IMR-90 (cell line): ENCODE results near the gene XIRP1. TPM values are rescaled to one million over a fixed set of nuclear protein-coding genes. Genes with fewer than 3 reads are reported as not detected.
A peak's percentile ranks its signal among the peaks of the same experiment; 100 is the strongest.

Source experiments
- ATAC-seq: fragments of 200-7000 bp; cut with Tn5 transposase; 2 replicates; pipeline ENCODE4 v1.9.1; 2020; ENCODE audit warnings: low read depth, mild to moderate bottlenecking, moderate library complexity
- BruUV-seq: library from RNA; stranded (reverse); fragments of 400-500 nt; replicated peaks from 2 replicates; lab custom pipeline; 2021; lab: Mats Ljungman, UMichigan
- CTCF ChIA-PET: fragments of 300-600 bp; formaldehyde crosslinking; extraction: SDS; loops from one replicate; lab custom pipeline; 2021; ENCODE audit warnings: antibody characterized with exemption; lab: Yijun Ruan, JAX
- POLR2A ChIA-PET: fragments of 300-600 bp; sonication (Branson Sonifier 250); formaldehyde crosslinking; loops from one replicate; lab custom pipeline; 2022; ENCODE audit warnings: antibody characterized with exemption; ENCODE audit not compliant: unreplicated experiment; lab: Charles Lee
- DNase-seq: peaks from one replicate; pipeline ENCODE4 v3.0.0; 2013
- H2AFZ ChIP-seq: replicated peaks from 2 replicates; pipeline ENCODE3; 2013; ENCODE audit warnings: low read length, mild to moderate bottlenecking; ENCODE audit not compliant: poor library complexity
- H2AK5ac ChIP-seq: 2 replicates; pipeline ENCODE4 v1.6.1; 2013; ENCODE audit warnings: low read depth, low read length, inconsistent platforms
- H2AK9ac ChIP-seq: replicated peaks from 2 replicates; pipeline ENCODE3; 2013; ENCODE audit warnings: mild to moderate bottlenecking, low read depth, low read length, moderate library complexity; ENCODE audit not compliant: poor library complexity
- H2BK120ac ChIP-seq: 2 replicates; pipeline ENCODE4 v1.6.1; 2013; ENCODE audit warnings: low read depth, low read length, inconsistent platforms
- H2BK15ac ChIP-seq: 3 replicates; pipeline ENCODE4 v1.6.1; 2013; ENCODE audit warnings: low read depth, low read length, inconsistent platforms
- H2BK20ac ChIP-seq: 2 replicates; pipeline ENCODE4 v1.6.1; 2013; ENCODE audit warnings: low read depth, mild to moderate bottlenecking, inconsistent platforms, low read length, moderate library complexity
- H2BK5ac ChIP-seq: 2 replicates; pipeline ENCODE4 v1.6.1; 2013; ENCODE audit warnings: mild to moderate bottlenecking, low read depth, low read length, inconsistent platforms; ENCODE audit not compliant: poor library complexity, severe bottlenecking
- H3K14ac ChIP-seq: replicated peaks from 2 replicates; pipeline ENCODE4 v1.6.1; 2013; ENCODE audit warnings: low read depth, low read length, inconsistent platforms
- H3K18ac ChIP-seq: 2 replicates; pipeline ENCODE4 v1.6.1; 2013; ENCODE audit warnings: low read depth, low read length, control low read depth
- H3K23ac ChIP-seq: 2 replicates; pipeline ENCODE4 v1.6.1; 2013; ENCODE audit warnings: low read depth, low read length, inconsistent platforms
- H3K27ac ChIP-seq: 2 replicates; pipeline ENCODE4 v1.5.1; 2013; ENCODE audit warnings: mild to moderate bottlenecking, control low read depth, low read length; ENCODE audit not compliant: insufficient read depth
- H3K27me3 ChIP-seq: 2 replicates; pipeline ENCODE4 v1.6.1; 2013; ENCODE audit warnings: low read length; ENCODE audit not compliant: control insufficient read depth, insufficient read depth
- H3K36me3 ChIP-seq: 2 replicates; pipeline ENCODE4 v1.6.1; 2013; ENCODE audit warnings: low read length, mixed read lengths; ENCODE audit not compliant: control insufficient read depth, insufficient read depth
- H3K4ac ChIP-seq: 2 replicates; pipeline ENCODE4 v1.6.1; 2013; ENCODE audit warnings: low read depth, low read length, inconsistent platforms
- H3K4me1 ChIP-seq: 2 replicates; pipeline ENCODE4 v1.6.1; 2013; ENCODE audit warnings: low read length, mixed read lengths; ENCODE audit not compliant: control insufficient read depth, insufficient read depth
- H3K4me2 ChIP-seq: 2 replicates; pipeline ENCODE4 v1.6.1; 2013; ENCODE audit warnings: low read depth, mild to moderate bottlenecking, control low read depth, low read length, moderate library complexity
- H3K4me3 ChIP-seq: 2 replicates; pipeline ENCODE4 v1.5.1; 2013; ENCODE audit warnings: low read depth, mild to moderate bottlenecking, control low read depth, low read length, moderate library complexity; ENCODE audit not compliant: insufficient read depth
- H3K56ac ChIP-seq: 2 replicates; pipeline ENCODE4 v1.6.1; 2013; ENCODE audit warnings: low read length, inconsistent platforms; ENCODE audit not compliant: insufficient read depth; ENCODE audit errors: extremely low read depth
- H3K79me1 ChIP-seq, 2 experiments: 2 replicates each; pipeline ENCODE4 v1.6.1; 2013; ENCODE audit warnings: low read length in 2 of 2, inconsistent platforms in 1 of 2, low read depth in 1 of 2
- H3K9ac ChIP-seq: 2 replicates; pipeline ENCODE4 v1.6.1; 2013; ENCODE audit warnings: low read depth, low read length, control low read depth
- H3K9me1 ChIP-seq: 2 replicates; pipeline ENCODE4 v1.6.1; 2013; ENCODE audit warnings: low read length, inconsistent platforms; ENCODE audit not compliant: insufficient read depth
- H3K9me3 ChIP-seq: 2 replicates; pipeline ENCODE4 v1.6.1; 2013; ENCODE audit warnings: low read length; ENCODE audit not compliant: control insufficient read depth, insufficient read depth
- H4K20me1 ChIP-seq: 2 replicates; pipeline ENCODE4 v1.6.1; 2013; ENCODE audit warnings: low read length, inconsistent platforms; ENCODE audit not compliant: insufficient read depth
- H4K5ac ChIP-seq: 2 replicates; pipeline ENCODE4 v1.6.1; 2013; ENCODE audit warnings: mild to moderate bottlenecking, low read depth, low read length, control low read depth
- H4K8ac ChIP-seq, 2 experiments: 2 replicates each; pipeline ENCODE4 v1.6.1; 2013; ENCODE audit warnings: low read depth in 2 of 2, low read length in 2 of 2, control low read depth in 1 of 2, inconsistent platforms in 1 of 2
- H4K91ac ChIP-seq: 2 replicates; pipeline ENCODE4 v1.6.1; 2013; ENCODE audit warnings: low read depth, low read length, inconsistent platforms; ENCODE audit not compliant: insufficient read depth
- BHLHE40 ChIP-seq: fragments of 150-350 bp; IDR thresholded peaks from 2 replicates; pipeline ENCODE4 v1.6.1; 2016; ENCODE audit warnings: mild to moderate bottlenecking, low read depth, low read length
- CEBPB ChIP-seq: IDR thresholded peaks from 2 replicates; pipeline ENCODE4 v1.6.1; 2012; ENCODE audit warnings: low read depth, low read length, improper control_type of control experiment
- CHD1 ChIP-seq: IDR thresholded peaks from 2 replicates; pipeline ENCODE4 v1.6.1; 2012; ENCODE audit warnings: low read depth, low read length, improper control_type of control experiment
- CTCF ChIP-seq: conservative IDR thresholded peaks from 2 replicates; pipeline ENCODE4 v1.5.1; 2012; ENCODE audit warnings: mild to moderate bottlenecking, low read depth, low read length, improper control_type of control experiment
- ELK1 ChIP-seq: fragments of 150-350 bp; IDR thresholded peaks from 2 replicates; pipeline ENCODE4 v1.6.1; 2016; ENCODE audit warnings: low read depth, mild to moderate bottlenecking, low read length, moderate library complexity, borderline replicate concordance
- FOS ChIP-seq: fragments of 150-350 bp; IDR thresholded peaks from 2 replicates; pipeline ENCODE4 v1.6.1; 2016; ENCODE audit warnings: low read depth, low read length
- MAFK ChIP-seq: IDR thresholded peaks from 2 replicates; pipeline ENCODE4 v1.6.1; 2012; ENCODE audit warnings: low read depth, low read length, improper control_type of control experiment
- MAZ ChIP-seq: IDR thresholded peaks from 2 replicates; pipeline ENCODE4 v1.6.1; 2012; ENCODE audit warnings: low read depth, mild to moderate bottlenecking, low read length, improper control_type of control experiment, moderate library complexity, borderline replicate concordance
- MXI1 ChIP-seq: IDR thresholded peaks from 2 replicates; pipeline ENCODE4 v1.6.1; 2012; ENCODE audit warnings: low read depth, mild to moderate bottlenecking, low read length, moderate library complexity, borderline replicate concordance
- NFE2L2 ChIP-seq: fragments of 150-350 bp; IDR thresholded peaks from 2 replicates; pipeline ENCODE4 v1.6.1; 2016; ENCODE audit warnings: low read depth, mild to moderate bottlenecking, low read length
- POLR2A ChIP-seq: IDR thresholded peaks from 2 replicates; pipeline ENCODE4 v1.6.1; 2012; ENCODE audit warnings: mild to moderate bottlenecking, low read depth, low read length
- RAD21 ChIP-seq: IDR thresholded peaks from 2 replicates; pipeline ENCODE4 v1.6.1; 2012; ENCODE audit warnings: low read length, improper control_type of control experiment
- RCOR1 ChIP-seq: IDR thresholded peaks from 2 replicates; pipeline ENCODE4 v1.6.1; 2012; ENCODE audit warnings: mild to moderate bottlenecking, low read length, improper control_type of control experiment; ENCODE audit not compliant: insufficient replicate concordance
- RFX5 ChIP-seq: IDR thresholded peaks from 2 replicates; pipeline ENCODE4 v1.8.0; 2012; ENCODE audit warnings: low read depth, mild to moderate bottlenecking, low read length, moderate library complexity
- SMC3 ChIP-seq: fragments of 150-350 bp; IDR thresholded peaks from 2 replicates; pipeline ENCODE4 v1.6.1; 2016; ENCODE audit warnings: low read depth, mild to moderate bottlenecking, antibody characterized with exemption, low read length, moderate library complexity
- USF2 ChIP-seq: fragments of 150-350 bp; IDR thresholded peaks from 2 replicates; pipeline ENCODE4 v1.6.1; 2017; ENCODE audit warnings: mild to moderate bottlenecking, antibody characterized with exemption, low read length, low read depth
- WGBS, 2 experiments: methylation state at CpG; one replicate each; pipeline versions ENCODE4 v1.1.5 to v1.1.7; 2013; ENCODE audit warnings: missing lambda C conversion rate in 2 of 2; ENCODE audit not compliant: insufficient read length in 1 of 2; ENCODE audit errors: extremely low coverage in 2 of 2; 5-methylcytosine and 5-hydroxymethylcytosine counted together
- dilution Hi-C: fragments of 300-500 bp; cut with HindIII; formaldehyde crosslinking; loops from one replicate; pipeline ENCODE4 v1.14.3; 2018; ENCODE audit warnings: low sequenced_read_pairs; ENCODE audit not compliant: unreplicated experiment
- in situ Hi-C: fragments of 300-500 bp; cut with MboI; formaldehyde crosslinking; loops from 3 replicates; pipeline ENCODE4 v1.14.3; 2019; ENCODE audit warnings: low sequenced_read_pairs, inconsistent platforms, mixed read lengths
- intact Hi-C: fragments of 100-400 bp; cut with micrococcal nuclease; formaldehyde crosslinking; loops from 2 replicates; pipeline ENCODE4 v1.10.0; 2022
- polyA plus RNA-seq, 3 experiments: library from polyadenylated mRNA; depleted of rRNA; stranded (reverse); fragments of >200 nt; gene quantifications; 2 replicates each; pipeline ENCODE4 v1.2.3, GENCODE V29; 2012; ENCODE audit warnings: low replicate concordance in 1 of 3
- total RNA-seq: library from RNA; depleted of rRNA; stranded (reverse); fragments of >200 nt; gene quantifications from 2 replicates; pipeline ENCODE4 v1.2.3, GENCODE V29; 2012

Gene XIRP1
- total and polyA plus RNA-seq, 2 of the 4 experiments (the other 2 are of a cell fraction), result under 0.01 to 0.07 TPM

- peak overlapping the region; percentile 96 for H3K23ac ChIP-seq
- no peaks in the 10 kb centered on the region for H3K27me3 ChIP-seq
- TF ChIP-seq CTCF (no peak), MAZ (no peak; the same call in 1 of the 2 replicates), RCOR1 (no peak), USF2 (no peak), MAFK (no peak), POLR2A (no peak), RAD21 (no peak), CHD1 (no peak), SMC3 (no peak), MXI1 (no peak), RFX5 (no peak), CEBPB (no peak), NFE2L2 (no peak), BHLHE40 (no peak), FOS (no peak), ELK1 (no peak)
- H3K4me2 ChIP-seq, result peak overlapping the region; percentile 73
- no peaks in the 10 kb centered on the region for H3K9me3 ChIP-seq
- peaks cover 11% of the 10 kb centered on the region for H3K4me1 ChIP-seq
- in situ Hi-C loops (no loop called here), intact Hi-C loops (no loop called here), dilution Hi-C loops (no loop called here)
- H4K5ac ChIP-seq, result peak overlapping the region; percentile 68
- peak overlapping the region; percentile 77; the same call in 1 of the 2 replicates for H3K18ac ChIP-seq
- H4K20me1 ChIP-seq, result no peaks in the 10 kb centered on the region
- CTCF ChIA-PET, result interaction anchor here (1.1 to 1.5 kb wide), 4 partner anchors 11 to 73 kb away, joined by 3 to 4 read pairs (median 4); no protein-coding TSS in a partner anchor
- H2BK20ac ChIP-seq, result peak overlapping the region; percentile 27
- peak overlapping the region; percentile 52 for H2AFZ ChIP-seq
- H3K27ac ChIP-seq, result peak overlapping the region; percentile 48; the same call in 1 of the 2 replicates
- peak overlapping the region; percentile 56 for H2BK5ac ChIP-seq
- no TSS peak for BruUV-seq
- H4K91ac ChIP-seq, result peak overlapping the region; percentile 67
- H4K8ac ChIP-seq, result peak overlapping the region; percentile 76 to 91; a peak in 3 of 4 replicates
- H2BK120ac ChIP-seq, result peak overlapping the region; percentile 81
- ATAC-seq (0 out of 2 replicates have a peak, but pooled peaks have one; percentile 6), DNase-seq (peak; percentile 77)
- H3K36me3 ChIP-seq, result no peaks in the 10 kb centered on the region
- peak overlapping the region; percentile 99 for H3K4ac ChIP-seq
- peak overlapping the region; percentile 94 for H3K14ac ChIP-seq
- H3K79me1 ChIP-seq, result peaks cover 0 to 15% of the 10 kb centered on the region in 2 experiments; a peak in 1 of 4 replicates
- H2AK5ac ChIP-seq, result peak overlapping the region; percentile 88
- H3K9me1 ChIP-seq, result peaks cover 12% of the 10 kb centered on the region
- 0 out of 2 replicates have a peak overlapping the region, but pooled peaks have one; percentile 26 for H3K9ac ChIP-seq
- peak overlapping the region; percentile 1; the same call in 2 of the 3 replicates for H2BK15ac ChIP-seq
- no peak overlapping the region for H3K4me3 ChIP-seq
- WGBS, 2 experiments, result no CpG with 5 or more reads among the region's 4 CpGs
- H2AK9ac ChIP-seq, result peak overlapping the region; percentile 73
- 0 out of 2 replicates have a peak overlapping the region, but pooled peaks have one; percentile 4 for H3K56ac ChIP-seq
- POLR2A ChIA-PET, result no interaction called here
Observed at GRCh38 chr3:39178553-39178952, 13.8 kb downstream of the XIRP1 start.
